Activated T-cell treated with anti-CD3 and anti-CD28 coated beads, Interleukin-2, amount 50 U/mL, for 72 hours (primary cell): ENCODE results near the gene WSB2. TPM values are rescaled to one million over a fixed set of nuclear protein-coding genes. Genes with fewer than 3 reads are reported as not detected.

Source experiments
- ATAC-seq, 2 donors: fragments of 150-1000 bp; cut with Tn5 transposase; replicated peaks in 1 of 2; 2 replicates each; pipeline ENCODE4 v1.10.0; 2021; ENCODE audit warnings: moderate library complexity in 2 of 2, mild to moderate bottlenecking in 1 of 2
- DNase-seq, 2 donors: peaks; one replicate each; pipeline ENCODE4 v3.0.0; 2021 to 2022; ENCODE audit warnings: mixed read lengths in 1 of 2
- H3K27ac Mint-ChIP-seq: one replicate; pipeline ENCODE4 v1.8.0; 2022; ENCODE audit warnings: mild to moderate bottlenecking, moderate library complexity, mixed read lengths
- H3K27me3 Mint-ChIP-seq: one replicate; pipeline ENCODE4 v1.8.0; 2022; ENCODE audit warnings: low read depth, mixed read lengths
- H3K36me3 Mint-ChIP-seq, 2 donors: one replicate each; pipeline ENCODE4 v1.8.0; 2022; ENCODE audit warnings: mixed read lengths in 2 of 2, mild to moderate bottlenecking in 1 of 2; ENCODE audit not compliant: insufficient read depth in 2 of 2
- H3K4me1 Mint-ChIP-seq: one replicate; pipeline ENCODE4 v1.8.0; 2022; ENCODE audit warnings: low read depth, mixed read lengths
- H3K4me3 Mint-ChIP-seq, 2 donors: one replicate each; pipeline ENCODE4 v1.8.0; 2022; ENCODE audit warnings: mild to moderate bottlenecking in 2 of 2, mixed read lengths in 2 of 2, moderate library complexity in 2 of 2
- H3K9me3 Mint-ChIP-seq, 2 donors: one replicate each; pipeline ENCODE4 v1.8.0; 2022; ENCODE audit warnings: mixed read lengths in 2 of 2
- total RNA-seq, 2 donors: library from RNA; stranded (reverse); gene quantifications; one replicate each; pipeline ENCODE4 v1.2.3, GENCODE V29; 2022

WSB2 gene
- 10 to 100 TPM; 41.6 to 69.7 TPM for total RNA-seq

DNA sequence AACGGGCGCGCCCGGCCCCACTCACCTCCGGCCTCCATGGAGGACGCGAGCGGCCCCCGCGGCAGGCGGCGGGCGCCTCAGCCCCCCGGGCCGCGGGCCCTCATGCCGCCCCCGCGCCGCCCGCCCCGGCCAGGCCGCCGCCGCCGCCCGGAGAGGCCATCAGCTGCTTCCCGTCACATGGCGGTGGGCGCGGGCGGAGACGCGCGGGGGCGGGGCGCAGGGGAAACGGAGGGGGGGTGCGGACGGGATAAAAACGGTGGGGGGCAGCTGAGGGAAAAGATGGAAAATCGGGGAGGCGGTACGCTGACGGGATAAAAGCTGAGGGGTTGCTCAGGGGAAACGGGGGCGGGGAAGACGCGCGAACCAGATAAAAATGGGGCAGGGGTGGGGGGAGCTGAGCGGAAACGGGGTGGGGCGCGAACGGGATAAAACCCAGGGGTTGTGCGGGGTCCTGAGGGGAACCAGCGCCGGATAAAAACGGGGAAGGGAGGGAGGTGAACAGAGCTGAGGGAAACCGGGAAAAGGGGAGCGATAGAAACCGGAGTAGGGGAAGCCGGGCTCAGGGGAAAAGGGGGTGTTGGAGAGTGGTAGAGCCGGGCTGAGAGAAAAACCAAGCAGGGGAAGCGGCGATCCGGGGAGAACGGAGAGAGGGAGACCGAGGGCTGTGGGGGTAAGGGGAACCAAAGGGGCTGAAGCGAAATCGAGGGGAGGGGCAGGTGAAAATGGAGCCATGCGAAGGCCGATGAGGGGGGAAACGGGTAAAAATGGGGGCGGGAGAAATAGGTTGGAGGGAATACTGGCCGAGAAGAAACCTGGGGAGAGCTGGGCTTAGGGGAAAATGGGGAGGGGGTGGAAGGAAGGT, at the start of gene WSB2:
WSB2 (minus strand) TSS at position 169 of the 862 bp plus-strand sequence; CDS start at position 38, 131 bp downstream.
- ATAC-seq (peak; percentile 57 to 64), DNase-seq (peak; percentile 68 to 76)
- H3K27me3 Mint-ChIP-seq: peaks cover 6% of the 10 kb centered on the region
- peaks cover 8 to 12% of the 10 kb centered on the region in 2 donors for H3K36me3 Mint-ChIP-seq
- H3K4me3 Mint-ChIP-seq: peak within 1 kb of the TSS; percentile 89 to 94
- H3K4me1 Mint-ChIP-seq: peaks cover 50% of the 10 kb centered on the region
- no peaks in the 10 kb centered on the region for H3K9me3 Mint-ChIP-seq
- H3K27ac Mint-ChIP-seq: peak within 1 kb of the TSS; percentile 98

DNA sequence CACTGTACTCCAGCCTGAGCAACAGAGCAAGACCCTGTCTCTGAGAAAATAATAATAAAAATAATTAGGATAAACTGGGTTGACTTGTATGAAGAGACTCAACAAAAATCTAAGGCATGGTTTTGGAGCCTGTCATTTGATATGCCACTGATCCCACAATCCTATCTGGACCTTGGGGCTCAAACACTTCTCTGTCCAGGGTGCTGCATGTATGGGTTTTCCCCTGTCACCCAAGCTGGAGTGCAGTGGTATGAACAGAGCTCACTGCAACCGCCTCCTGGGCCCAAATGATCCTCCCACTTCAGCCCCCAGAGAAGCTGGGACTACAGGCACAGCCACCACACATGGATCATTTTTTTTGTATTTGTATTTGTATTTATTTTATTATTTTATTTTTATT, 48.1 kb upstream of the WSB2 start:
- H3K9me3 Mint-ChIP-seq: no peaks in the 10 kb centered on the region
- no peak for DNase-seq
- ATAC-seq: no peak
- H3K27me3 Mint-ChIP-seq: peaks cover 6% of the 10 kb centered on the region
- H3K4me1 Mint-ChIP-seq: peaks cover 5% of the 10 kb centered on the region
- H3K36me3 Mint-ChIP-seq: no peaks in the 10 kb centered on the region
- no peak overlapping the region for H3K4me3 Mint-ChIP-seq
- no peak overlapping the region for H3K27ac Mint-ChIP-seq

DNA sequence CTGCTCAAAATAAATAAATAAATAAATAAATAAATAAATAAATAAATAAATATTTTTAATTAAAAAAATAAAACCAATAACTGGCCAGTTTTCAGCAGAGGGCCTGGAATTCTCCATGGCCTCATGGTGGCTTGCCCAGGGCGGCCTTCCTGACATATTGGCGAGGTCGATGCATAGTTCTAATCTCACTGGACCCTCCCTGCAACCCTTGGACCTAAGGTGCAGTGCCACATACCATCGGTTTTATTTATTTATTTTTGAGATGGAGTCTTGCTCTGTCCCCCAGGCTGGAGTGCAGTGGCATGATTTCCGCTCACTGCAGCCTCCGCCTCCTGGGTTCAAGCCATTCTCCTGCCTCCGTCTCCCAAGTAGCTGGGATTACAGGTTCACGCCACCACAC, 46.7 kb upstream of the WSB2 start:
- Mint-ChIP-seq H3K27me3 (peaks cover 6% of the 10 kb centered on the region), H3K27ac (no peak overlapping the region), H3K4me3 (no peak overlapping the region), H3K4me1 (peaks cover 9% of the 10 kb centered on the region), H3K9me3 (no peaks in the 10 kb centered on the region), H3K36me3 (no peaks in the 10 kb centered on the region)
- DNase-seq: no peak
- ATAC-seq: no peak

DNA sequence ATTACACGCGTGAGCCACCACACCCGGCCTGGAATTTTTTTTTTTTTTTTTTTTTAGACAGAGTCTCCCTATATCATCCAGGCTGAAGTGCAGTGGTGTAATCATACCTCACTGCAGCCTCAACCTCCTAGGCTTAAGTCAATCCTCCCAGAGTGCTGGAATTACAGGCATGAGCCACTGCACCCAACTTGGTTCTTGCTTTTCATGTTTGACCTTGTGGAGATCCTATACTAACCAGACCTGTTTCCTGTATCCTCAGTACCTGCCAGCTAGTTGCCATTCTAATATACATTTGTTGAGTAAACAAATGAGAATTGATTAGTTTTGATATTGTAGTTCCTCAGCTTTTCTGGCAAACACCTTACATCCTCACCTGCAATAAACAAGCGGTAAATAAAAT, 46.0 kb upstream of the WSB2 start:
- no peak overlapping the region for H3K4me3 Mint-ChIP-seq
- DNase-seq (no peak), ATAC-seq (no peak)
- no peak overlapping the region for H3K27ac Mint-ChIP-seq
- H3K4me1 Mint-ChIP-seq: peaks cover 11% of the 10 kb centered on the region
- no peaks in the 10 kb centered on the region for H3K36me3 Mint-ChIP-seq
- H3K9me3 Mint-ChIP-seq: no peaks in the 10 kb centered on the region
- peaks cover 6% of the 10 kb centered on the region for H3K27me3 Mint-ChIP-seq

- Mint-ChIP-seq H3K4me1 (peaks cover 11% of the 10 kb centered on the region), H3K36me3 (no peaks in the 10 kb centered on the region), H3K9me3 (no peaks in the 10 kb centered on the region), H3K27me3 (peaks cover 6% of the 10 kb centered on the region), H3K27ac (peak within 1 kb of the TSS; percentile 77), H3K4me3 (peak within 1 kb of the TSS; percentile 91 to 97)
- DNase-seq: peak; percentile 31 to 39
- ATAC-seq: peak; percentile 74 to 76
Measured at GRCh38 chr12:118103601-118104382, 42.8 kb upstream of the WSB2 start, which contains the start of gene VSIG10. Gene VSIG10, minus strand, starts transcription at chr12:118104011. Its CDS starts 340 bp downstream, at chr12:118103671.

GRCh38 chr12:118103201-118103600, 42.2 kb upstream of the WSB2 start:
- H3K27ac Mint-ChIP-seq: no peak overlapping the region
- no peaks in the 10 kb centered on the region for H3K9me3 Mint-ChIP-seq
- DNase-seq (peak in 1 of 2 donors; percentile 4), ATAC-seq (peak; percentile 24 to 37)
- peak overlapping the region; percentile 91 to 97 for H3K4me3 Mint-ChIP-seq
- H3K4me1 Mint-ChIP-seq: peaks cover 11% of the 10 kb centered on the region
- H3K36me3 Mint-ChIP-seq: no peaks in the 10 kb centered on the region
- H3K27me3 Mint-ChIP-seq: peaks cover 6% of the 10 kb centered on the region

DNA sequence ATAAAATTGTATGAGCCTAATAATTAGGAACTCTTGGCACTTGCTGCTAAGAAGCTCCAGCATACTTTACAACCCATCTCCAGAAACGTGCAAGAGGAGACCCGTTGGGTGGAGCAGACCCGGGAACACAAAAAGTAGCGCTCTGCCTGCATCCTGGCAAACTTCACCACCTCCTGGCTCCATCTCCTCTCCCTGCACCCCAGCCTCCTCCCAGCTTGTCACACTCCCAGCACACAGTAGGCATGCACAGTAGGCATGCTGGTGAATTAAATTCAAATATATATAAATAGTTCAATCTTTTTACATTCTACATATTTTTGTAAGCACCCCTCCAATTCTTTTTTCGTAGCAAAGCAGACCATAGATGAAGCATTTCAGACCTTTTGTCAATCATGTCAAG, 41.6 kb upstream of the WSB2 start:
- H3K4me1 Mint-ChIP-seq: peaks cover 11% of the 10 kb centered on the region
- H3K9me3 Mint-ChIP-seq: no peaks in the 10 kb centered on the region
- DNase-seq: no peak
- peak overlapping the region; percentile 91 to 97 for H3K4me3 Mint-ChIP-seq
- peaks cover 6% of the 10 kb centered on the region for H3K27me3 Mint-ChIP-seq
- ATAC-seq: no peak
- peak overlapping the region; percentile 77 for H3K27ac Mint-ChIP-seq
- no peaks in the 10 kb centered on the region for H3K36me3 Mint-ChIP-seq

DNA sequence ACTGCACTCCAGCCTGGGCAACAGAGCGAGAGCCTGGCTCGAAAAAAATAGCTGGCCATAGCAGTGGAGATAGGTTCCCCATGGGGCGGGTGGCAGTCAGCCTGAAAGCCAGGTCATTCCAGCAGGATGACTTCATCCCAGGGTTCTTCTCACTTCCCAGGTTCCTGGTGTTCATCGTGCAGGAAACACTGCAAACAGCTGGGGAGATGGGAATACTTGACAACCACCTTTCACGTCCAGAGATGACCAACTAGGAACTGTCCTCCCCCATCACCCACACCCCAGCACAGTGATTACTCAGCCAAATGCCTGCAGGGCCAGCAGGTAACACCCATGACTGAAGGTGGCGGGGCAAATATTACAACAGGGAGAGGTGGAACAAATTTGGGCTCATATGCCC, 41.1 kb upstream of the WSB2 start:
- H3K9me3 Mint-ChIP-seq: no peaks in the 10 kb centered on the region
- DNase-seq (no peak), ATAC-seq (no peak)
- H3K4me3 Mint-ChIP-seq: peak overlapping the region in 1 of 2 donors; percentile 11
- H3K27ac Mint-ChIP-seq: no peak overlapping the region
- H3K4me1 Mint-ChIP-seq: peaks cover 11% of the 10 kb centered on the region
- H3K27me3 Mint-ChIP-seq: peaks cover 6% of the 10 kb centered on the region
- H3K36me3 Mint-ChIP-seq: no peaks in the 10 kb centered on the region

DNA sequence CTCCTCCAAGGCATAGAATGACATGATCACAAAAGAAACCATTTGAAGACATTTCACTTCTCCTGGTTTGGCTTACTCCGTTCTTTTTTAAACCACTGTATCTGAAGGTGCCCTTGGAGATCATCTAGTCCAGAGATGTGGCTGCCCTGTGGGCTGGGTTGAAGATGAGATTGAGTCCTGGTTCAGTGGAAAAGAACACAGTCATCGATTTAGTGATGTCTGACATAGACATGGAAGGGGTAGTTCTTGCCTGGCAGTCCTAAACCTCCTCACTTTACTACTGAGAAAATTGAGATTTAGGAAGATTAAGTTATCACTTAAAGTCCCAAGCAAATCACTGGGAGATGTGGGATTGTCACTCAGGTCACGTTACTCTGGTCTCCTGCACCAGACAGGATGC, 40.1 kb upstream of the WSB2 start:
- Mint-ChIP-seq H3K36me3 (no peaks in the 10 kb centered on the region), H3K9me3 (no peaks in the 10 kb centered on the region), H3K4me1 (peaks cover 11% of the 10 kb centered on the region), H3K27me3 (peaks cover 6% of the 10 kb centered on the region), H3K4me3 (no peak overlapping the region), H3K27ac (no peak overlapping the region)
- ATAC-seq: no peak
- DNase-seq: no peak

DNA sequence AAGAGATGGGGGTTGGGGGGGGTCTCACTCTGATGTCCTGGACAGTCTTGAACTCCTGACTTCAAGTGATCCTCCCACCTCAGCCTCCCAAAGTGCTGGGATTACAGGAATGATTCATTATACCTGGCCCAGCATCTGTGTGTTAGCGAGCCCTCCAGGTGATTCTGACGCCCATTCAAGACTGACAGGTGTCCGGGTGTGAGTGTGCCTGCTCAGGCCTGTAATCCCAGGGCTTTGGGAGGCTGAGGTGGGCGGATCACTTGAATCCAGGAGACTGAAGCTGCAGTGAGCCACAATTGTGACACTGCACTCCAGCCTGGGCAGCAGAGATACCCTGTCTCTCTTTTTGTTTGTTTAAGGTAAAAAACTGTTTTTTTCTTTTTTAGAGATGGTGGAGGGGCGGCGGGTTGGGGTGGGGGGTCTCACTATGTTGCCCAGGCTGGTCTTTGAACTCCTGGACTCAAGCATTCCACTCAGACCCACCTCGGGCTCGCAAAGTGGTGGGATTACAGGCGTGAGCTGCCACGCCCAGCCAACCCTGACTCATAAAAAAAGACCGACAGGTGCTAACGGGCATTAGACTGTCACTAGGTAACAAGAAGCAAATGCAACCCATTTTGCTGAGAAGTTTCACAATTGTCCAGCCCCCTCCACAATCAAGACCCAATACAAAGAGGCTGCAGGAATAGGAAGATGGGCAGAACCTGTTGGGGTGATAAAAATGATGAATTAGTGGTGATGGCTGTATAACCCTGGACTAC, 38.1 kb upstream of the WSB2 start:
- Mint-ChIP-seq H3K27ac (no peak overlapping the region), H3K27me3 (no peaks in the 10 kb centered on the region), H3K4me1 (peaks cover 6% of the 10 kb centered on the region), H3K9me3 (no peaks in the 10 kb centered on the region), H3K4me3 (no peak overlapping the region), H3K36me3 (no peaks in the 10 kb centered on the region)
- no peak for ATAC-seq
- DNase-seq: no peak

DNA sequence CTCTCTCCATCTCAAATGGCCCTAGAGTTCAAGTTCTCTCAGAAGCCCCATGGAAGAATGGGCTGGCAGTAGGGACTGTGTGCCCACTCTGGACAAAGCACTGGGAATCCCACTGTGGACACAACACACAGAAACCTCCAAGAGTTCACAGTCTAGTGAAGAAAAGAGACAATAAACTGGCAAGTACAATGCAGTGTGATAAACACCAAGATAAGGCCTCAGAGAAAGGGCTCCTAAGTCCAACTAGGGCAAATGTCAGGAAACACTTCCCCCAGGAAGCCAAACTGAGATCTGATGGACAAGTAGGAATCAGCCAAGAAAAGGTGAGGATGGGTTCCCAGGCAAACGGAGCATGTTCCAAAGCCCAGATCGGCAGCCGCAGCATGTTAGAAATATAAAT, 37.4 kb upstream of the WSB2 start:
- Mint-ChIP-seq H3K4me1 (peaks cover 6% of the 10 kb centered on the region), H3K4me3 (no peak overlapping the region), H3K36me3 (no peaks in the 10 kb centered on the region), H3K9me3 (no peaks in the 10 kb centered on the region), H3K27ac (no peak overlapping the region), H3K27me3 (no peaks in the 10 kb centered on the region)
- no peak for DNase-seq
- no peak for ATAC-seq

DNA sequence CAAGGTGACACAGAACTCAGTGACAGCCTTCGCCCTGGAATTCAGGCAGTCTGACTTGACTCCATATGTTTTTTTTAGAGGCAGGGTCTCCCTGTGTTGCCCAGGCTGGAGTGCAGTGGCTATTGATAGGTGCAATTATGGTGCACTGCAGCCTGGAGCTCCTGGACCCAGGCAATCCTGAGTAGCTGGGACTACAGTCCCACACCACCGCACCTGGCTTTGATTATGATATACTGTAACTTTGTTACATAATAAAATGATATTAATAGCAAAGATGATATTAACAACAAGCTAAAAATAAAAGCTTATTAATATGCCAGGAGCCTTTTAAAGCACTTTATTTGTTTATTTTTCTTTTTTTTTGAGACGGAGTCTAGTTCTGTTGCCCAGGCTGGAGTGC, 33.1 kb upstream of the WSB2 start:
- Mint-ChIP-seq H3K36me3 (no peaks in the 10 kb centered on the region), H3K4me1 (no peaks in the 10 kb centered on the region), H3K4me3 (no peak overlapping the region), H3K9me3 (no peaks in the 10 kb centered on the region), H3K27me3 (no peaks in the 10 kb centered on the region), H3K27ac (no peak overlapping the region)
- no peak for ATAC-seq
- DNase-seq: no peak

- Mint-ChIP-seq H3K4me3 (no peak overlapping the region), H3K4me1 (no peaks in the 10 kb centered on the region), H3K27ac (no peak overlapping the region), H3K36me3 (no peaks in the 10 kb centered on the region), H3K9me3 (no peaks in the 10 kb centered on the region), H3K27me3 (no peaks in the 10 kb centered on the region)
- ATAC-seq: no peak
- no peak for DNase-seq
Measured at GRCh38 chr12:118089782-118090181, 28.8 kb upstream of the WSB2 start.
